HG03135 (cell line): ENCODE results near the gene CDKN3.
"Not testable (repeated sequence)": the region's sequence is repeated elsewhere in the genome, so short reads cannot be mapped to it uniquely, and the experiment has no call there.

Source experiments
- ATAC-seq: cut with Tn5 transposase; IDR thresholded peaks from one replicate; pipeline ENCODE4 v1.9.1; 2021; ENCODE audit warnings: mild to moderate bottlenecking, moderate library complexity; ENCODE audit not compliant: unreplicated experiment

CDKN3 gene

DNA sequence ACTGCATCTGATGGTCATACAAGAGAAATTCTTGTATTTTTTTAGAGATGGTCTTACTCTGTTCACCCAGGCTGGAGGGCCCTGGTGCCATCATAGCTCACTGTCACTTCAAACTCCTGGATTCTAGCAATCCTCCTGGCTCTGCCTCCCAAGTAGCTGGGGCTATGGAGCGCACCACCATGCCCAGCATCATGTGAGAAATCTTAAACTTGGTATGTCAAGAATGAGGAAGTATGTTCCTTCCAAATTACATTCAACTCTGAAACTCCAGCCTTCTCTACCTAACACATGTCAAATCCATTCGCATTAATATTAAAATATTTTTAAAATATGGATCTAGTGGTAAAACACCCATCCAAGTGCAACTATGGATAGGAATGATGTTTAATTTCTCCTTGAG, 27.5 kb upstream of the CDKN3 start:
- ATAC-seq: no peak

- ATAC-seq: no peak
Observed at GRCh38 chr14:54370323-54371198, 26.2 kb upstream of the CDKN3 start.

DNA sequence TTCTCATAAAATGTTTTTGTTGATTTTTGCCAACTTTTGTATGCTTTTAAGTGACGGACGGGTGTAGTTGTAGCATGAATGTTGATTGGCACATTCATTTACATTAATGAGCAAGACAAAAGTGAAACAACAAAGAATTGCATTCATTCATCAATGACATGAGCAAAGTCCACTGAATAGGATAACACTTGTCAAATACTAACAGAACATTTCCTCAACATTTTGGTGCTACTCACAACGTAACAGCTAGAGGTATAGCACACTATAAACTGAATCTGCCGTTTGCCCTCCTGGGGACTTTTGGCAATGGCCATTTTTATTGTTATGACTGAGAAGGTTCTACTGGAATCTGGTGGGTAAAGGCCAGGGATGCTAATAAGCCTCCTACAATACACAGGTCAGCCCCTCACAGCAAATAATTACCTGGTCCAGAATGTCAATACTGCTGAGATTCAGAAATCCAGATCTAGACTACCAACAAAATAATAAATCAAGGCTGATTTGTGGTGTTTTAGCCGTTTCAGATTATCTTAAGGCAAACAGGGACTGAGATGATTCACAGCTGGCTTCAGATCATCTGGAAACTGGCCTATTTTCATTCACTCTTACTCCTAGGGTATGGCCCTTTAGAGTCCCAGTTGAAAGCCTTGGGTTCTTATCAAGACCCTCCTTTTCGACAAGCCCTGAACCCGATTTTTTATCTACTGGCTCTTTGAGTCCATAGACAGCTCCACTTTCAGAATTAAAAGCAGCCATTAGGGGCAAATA, 22.5 kb upstream of the CDKN3 start:
- no peak for ATAC-seq

DNA sequence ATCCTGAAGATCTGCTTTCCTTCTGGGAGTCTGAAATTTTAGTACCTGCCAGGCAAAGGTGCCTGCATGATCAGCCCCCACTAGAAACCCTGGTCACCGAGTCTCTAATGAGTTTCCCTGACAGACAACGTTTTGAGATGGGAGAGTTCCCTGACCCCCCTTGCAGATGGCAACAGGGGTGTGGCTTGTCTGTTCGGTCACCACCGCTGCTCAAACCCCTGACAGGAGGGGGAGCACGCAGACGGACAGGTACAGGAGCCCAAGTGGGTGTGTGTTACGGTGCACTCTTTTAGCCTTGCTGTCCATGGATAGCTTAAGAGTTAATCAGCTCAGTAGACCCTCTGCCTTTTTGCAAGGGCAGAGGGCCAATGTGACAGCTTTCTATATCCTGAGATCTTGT, 19.3 kb upstream of the CDKN3 start:
- no peak for ATAC-seq

GRCh38 chr14:54378893-54379292, 17.9 kb upstream of the CDKN3 start:
- ATAC-seq: not testable (repeated sequence)

DNA sequence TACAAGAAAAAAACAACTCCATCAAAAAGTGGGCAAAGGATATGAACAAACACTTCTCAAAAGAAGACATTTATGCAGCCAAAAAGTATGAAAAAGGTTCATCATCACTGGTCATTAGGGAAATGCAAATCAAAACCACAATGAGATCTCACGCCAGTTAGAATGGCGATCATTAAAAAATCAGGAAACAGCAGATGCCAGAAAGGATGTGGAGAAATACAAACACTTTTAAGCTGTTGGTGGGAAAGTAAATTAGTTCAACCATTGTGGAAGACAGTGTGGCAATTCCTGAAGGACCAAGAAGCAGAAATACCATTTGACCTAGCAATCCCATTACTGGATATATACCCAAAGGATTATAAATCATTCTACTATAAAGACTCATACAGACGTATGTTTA, 16.2 kb upstream of the CDKN3 start:
- ATAC-seq: not testable (repeated sequence)

GRCh38 chr14:54381821-54382220, 15.0 kb upstream of the CDKN3 start:
- no peak for ATAC-seq

GRCh38 chr14:54383835-54384234, 13.0 kb upstream of the CDKN3 start:
- no peak for ATAC-seq

GRCh38 chr14:54385556-54385955, 11.3 kb upstream of the CDKN3 start:
- no peak for ATAC-seq

- no peak for ATAC-seq
Observed at GRCh38 chr14:54387328-54387727, 9.5 kb upstream of the CDKN3 start.

DNA sequence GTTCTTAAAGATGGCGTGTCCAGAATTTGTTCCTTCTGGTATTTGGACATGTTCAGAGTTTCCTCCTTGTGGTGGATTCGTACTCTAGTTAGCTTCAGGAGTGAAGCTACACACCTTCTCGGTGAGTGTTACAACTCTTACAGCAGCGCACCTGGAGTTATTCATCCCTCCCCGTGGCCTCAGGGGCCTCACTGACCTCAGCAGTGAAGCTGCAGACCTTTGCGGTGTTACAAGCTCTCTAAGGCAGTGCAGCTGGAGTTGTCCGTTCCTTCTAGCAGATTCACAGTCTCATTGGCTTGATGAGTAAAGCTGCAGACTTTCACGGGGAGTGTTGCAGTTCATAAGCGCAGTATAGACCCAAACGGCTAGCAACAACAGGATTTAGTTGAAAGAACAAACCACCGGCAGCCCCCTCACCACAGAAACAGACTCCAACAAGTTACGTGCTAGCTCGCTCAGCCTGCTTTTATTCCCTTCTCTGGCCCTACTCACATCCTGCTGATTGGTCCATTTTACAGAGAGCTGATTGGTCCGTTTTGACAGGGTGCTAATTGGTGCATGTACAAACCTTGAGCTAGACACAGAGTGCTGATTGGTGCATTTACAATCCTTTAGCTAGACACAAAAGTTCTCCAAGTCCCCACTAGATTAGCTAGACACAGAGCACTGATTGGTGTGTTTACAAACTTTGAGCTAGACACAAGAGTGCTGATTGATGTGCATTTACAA, 4.5 kb upstream of the CDKN3 start:
- no peak for ATAC-seq

DNA sequence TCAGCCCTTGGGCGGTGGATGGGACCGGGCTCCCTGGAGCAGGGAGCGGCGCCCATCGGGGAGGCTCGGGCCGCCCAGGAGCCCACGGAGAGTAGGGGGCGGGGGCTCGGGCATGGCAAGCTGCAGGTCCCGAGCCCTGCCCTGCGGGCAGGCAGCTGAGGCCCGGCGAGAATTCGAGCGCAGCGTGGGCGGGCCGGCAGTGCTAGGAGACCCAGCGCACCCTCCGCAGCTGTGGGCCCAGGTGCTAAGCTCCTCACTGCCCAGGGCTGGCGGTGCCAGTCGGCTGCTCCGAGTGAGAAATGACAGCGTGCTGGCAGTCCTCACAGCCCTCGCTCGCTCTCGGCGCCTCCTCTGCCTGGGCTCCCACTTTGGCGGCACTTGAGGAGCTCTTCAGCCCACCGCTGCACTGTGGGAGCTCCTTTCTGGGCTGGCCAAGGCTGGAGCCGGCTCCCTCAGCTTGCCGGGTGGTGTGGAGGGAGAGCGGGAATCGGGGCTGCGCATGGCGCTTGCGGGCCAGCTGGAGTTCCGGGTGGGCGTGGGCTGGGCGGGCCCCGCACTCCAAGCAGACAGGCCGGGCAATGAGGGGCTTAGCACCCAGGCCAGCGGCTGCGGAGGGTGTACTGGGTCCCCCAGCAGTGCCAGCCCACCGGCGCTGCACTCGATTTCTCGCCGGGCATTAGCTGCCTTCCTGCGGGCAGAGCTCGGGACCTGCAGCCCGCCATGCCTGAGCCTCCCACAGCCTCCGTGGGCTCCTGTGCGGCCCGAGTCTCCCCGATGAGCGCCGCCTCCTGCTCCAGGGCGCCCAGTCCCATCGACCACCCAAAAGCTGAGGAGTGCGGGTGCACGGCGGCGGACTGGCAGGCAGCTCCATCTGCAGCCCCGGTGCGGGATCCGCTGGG, 3.6 kb upstream of the CDKN3 start:
- not testable (repeated sequence) for ATAC-seq

DNA sequence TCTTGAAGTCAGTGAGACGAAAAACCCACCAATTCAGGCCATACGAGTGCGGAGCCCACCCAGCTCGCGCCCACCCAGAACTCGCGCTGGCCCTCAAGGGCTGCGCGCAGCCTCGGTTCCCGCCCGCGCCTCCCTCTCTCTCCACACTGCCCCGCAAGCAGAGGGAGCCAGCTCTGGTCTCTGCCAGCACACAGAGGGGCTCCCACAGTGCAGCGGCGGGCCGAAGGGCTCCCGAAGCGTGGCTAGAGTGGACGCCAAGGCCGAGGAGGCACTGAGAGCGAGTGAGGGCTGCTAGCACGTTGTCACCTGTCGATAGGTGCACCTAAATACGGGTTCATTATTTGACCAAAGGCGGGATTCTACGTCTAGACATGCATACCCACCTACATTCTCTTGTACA, 2.2 kb upstream of the CDKN3 start:
- ATAC-seq: no peak

GRCh38 chr14:54395284-54395683, 1.5 kb upstream of the CDKN3 start:
- ATAC-seq: no peak

DNA sequence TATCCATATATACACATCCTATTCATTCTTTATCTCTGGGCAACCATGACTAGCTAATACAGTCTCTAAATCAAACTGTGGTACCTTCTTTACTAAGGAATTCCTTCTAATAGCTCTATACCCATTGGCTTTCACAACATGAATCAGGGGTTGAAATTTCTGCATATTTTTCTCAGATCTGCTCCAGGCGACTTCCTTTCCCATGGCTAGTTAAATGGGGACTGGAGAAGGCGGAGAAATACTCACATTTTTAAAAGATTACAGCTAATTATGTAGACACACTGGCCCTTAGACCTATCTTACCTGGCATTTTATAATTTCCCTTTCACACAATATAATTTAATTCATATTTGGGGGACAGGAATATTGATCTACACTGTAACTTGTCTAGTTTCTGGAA, 1.1 kb upstream of the CDKN3 start:
- no peak for ATAC-seq

DNA sequence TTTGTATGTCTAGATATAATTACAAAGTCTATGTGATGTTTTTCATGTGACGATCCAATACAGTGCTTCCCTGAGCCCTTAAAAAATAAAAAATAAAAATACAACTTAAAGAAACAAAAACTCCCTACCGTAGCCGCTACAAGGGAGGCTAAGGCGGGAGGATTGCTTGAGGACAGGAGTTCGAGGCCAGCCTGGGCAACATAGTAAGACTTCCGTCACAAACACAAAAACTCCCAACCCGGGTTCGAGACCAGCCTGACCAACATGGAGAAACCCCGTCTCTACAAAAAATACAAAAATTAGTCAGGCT, 669 bp upstream of the CDKN3 start:
- ATAC-seq: no peak

DNA sequence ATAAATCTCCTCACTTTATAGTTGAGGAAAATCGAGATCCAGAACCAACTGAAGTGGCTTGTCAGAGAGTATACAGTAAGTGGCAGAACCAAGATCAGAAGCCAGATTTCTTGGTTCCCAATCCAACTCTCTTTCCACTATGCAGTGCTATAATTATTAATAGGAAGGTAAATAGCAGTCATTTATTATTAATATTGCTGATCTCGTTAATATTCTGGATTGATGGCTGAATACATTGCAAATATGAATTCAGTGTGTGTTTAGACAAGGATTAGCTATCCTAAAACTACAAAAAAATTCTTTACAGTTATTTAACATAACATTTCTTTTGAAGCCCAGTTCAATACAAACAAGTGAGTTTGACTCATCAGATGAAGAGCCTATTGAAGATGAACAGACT, 2.8 kb downstream of the CDKN3 start:
- ATAC-seq: no peak

DNA sequence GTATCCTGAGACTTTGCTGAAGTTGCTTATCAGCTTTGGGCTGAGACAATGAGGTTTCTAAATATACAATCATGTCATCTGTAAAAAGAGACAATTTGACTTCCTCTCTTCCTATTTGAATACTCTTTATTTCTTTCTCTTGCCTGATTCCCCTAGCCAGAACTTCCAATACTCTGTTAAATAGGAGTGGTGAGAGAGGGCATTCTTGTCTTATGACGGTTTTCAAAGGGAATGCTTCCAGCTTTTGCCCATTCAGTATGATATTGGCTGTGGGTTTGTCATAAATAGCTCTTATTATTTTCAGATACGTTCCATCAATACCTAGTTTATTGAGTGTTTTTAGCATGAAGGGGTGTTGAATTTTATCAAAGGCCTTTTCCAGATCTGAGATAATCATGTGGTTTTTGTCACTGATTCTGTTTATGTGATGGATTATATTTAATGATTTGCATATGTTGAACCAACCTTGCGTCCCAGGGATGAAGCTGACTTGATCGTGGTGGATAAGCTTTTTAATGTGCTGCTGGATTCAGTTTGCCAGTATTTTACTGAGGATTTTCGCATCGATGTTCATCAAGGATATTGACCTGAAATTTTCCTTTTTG, 6.7 kb downstream of the CDKN3 start:
- ATAC-seq: not testable (repeated sequence)

- ATAC-seq: no peak
Observed at GRCh38 chr14:54410215-54410614, 13.4 kb downstream of the CDKN3 start.

GRCh38 chr14:54411371-54411770, 14.6 kb downstream of the CDKN3 start:
- ATAC-seq: no peak
